Right ventricle myocardium inferior (tissue), 1 donor: ENCODE results near the gene SORCS2. TPM values are rescaled to one million over a fixed set of nuclear protein-coding genes. Genes with fewer than 3 reads are reported as not detected.
A peak's percentile ranks its signal among the peaks of the same experiment; 100 is the strongest.

Experiments
- ATAC-seq: fragments of 200-7000 bp; cut with Tn5 transposase; one replicate; pipeline ENCODE4 v1.9.1; 2020; ENCODE audit warnings: mild to moderate bottlenecking, moderate library complexity
- DNase-seq: peaks from one replicate; pipeline ENCODE4 v3.0.0; 2021; ENCODE audit errors: missing footprints
- intact Hi-C: fragments of 100-400 bp; cut with DNase I; formaldehyde crosslinking; loops from one replicate; pipeline ENCODE4 v1.11.0; 2022
- total RNA-seq: library from RNA; stranded (reverse); fragmentation: NEBNext Ultra II Directional; extraction: Animal tissue kit (Norgen Biotek cat#: 25700); gene quantifications from one replicate; pipeline ENCODE4 v1.2.1, GENCODE V29; 2021
- donor health status: DM: no; HTN: yes; CAD: no; lungs with severe emphysema.

SORCS2 gene
- total RNA-seq, 1 donor from 2014 or later = 1.1 TPM

GRCh38 chr4:7629501-7630254, 437.3 kb downstream of the SORCS2 start:
- intact Hi-C loops = loop anchor here (5.0 kb wide), 1 partner anchor 112 kb away; no protein-coding TSS in a partner anchor
- ATAC-seq (no peak), DNase-seq (no peak)

DNA sequence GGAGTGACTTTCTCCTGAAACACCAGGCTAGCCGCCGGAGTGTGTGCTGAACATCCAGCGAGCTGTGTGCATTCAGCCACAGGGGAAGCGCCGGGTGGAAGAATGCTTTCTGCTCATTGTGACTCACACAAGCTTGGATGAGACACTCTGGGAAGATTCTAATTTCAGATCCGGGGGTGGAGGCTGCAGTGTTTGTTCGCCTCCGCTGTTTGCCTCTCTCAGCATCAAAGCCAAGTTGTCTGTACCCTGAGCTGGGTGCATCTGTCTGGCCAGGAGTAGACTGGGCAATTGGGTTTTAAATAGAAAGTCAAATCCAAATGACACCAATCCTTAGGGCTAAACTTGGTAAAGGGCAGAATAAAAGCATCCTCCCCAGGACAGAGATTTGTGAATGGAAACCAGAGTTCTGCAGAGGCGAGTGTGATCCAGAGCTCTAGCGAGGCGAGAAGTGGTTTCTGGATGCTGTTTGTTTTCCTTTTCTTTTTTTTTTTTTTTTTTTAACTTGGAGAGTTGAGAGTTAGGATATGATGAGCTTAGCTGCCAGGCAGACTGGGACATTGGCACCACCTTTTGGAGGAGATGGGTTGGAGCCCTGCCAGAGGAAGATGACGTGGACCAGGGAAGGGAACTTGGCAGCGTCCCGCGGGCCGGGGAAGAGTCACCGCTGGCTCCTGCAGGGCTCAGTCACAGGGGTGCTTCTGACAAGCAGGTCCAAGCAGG, 438.4 kb downstream of the SORCS2 start:
- ATAC-seq = peak; percentile 80
- intact Hi-C loops = loop anchor here (5.0 kb wide), 1 partner anchor 113 kb away; no protein-coding TSS in a partner anchor

DNA sequence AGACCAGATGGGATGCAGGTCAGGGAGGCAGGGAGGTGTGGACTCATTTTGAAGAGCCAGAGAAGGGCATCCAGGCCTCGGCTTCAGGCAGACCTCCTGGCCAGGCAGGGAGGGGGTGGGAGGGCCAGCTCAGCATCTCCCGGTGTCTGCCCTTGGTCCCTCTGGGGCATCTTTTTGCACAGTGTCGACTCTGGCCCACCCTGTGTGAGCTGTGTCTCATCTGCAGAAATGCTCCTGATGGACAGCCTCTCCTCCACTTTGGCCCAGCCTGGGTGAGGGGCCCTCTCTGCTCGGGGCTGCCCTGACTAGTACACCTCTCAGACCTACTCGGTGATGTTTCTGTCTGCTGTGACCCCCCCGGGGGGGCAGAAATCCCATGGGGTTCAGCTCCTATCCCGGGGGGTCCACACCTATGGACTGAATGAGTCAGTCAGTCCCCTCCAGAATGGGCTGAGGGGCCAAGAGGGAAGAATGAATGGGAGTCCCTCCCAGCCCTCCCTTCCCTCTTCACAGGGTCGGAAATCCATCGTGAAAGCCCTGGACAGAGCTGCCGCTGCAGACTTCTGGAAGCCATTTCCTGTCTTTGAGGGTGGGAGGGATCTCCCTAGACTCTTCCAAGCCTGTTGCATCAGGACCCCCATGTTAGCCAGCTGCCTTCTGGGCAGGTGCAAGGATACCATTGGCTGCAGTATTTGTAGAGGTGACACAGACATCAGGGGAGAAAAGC, 439.1 kb downstream of the SORCS2 start:
- no peak for DNase-seq
- ATAC-seq = no peak
- intact Hi-C loops = loop anchor here (5.0 kb wide), 1 partner anchor 114 kb away; no protein-coding TSS in a partner anchor

More for the DNA sequence above, 438.4 kb downstream of the SORCS2 start:
- no peak for DNase-seq

- DNase-seq (peak; percentile 51), ATAC-seq (peak; percentile 63)
- intact Hi-C loops = loop anchor here (5.0 kb wide), 1 partner anchor 115 kb away; no protein-coding TSS in a partner anchor
Observed at GRCh38 chr4:7632341-7632740, 440.0 kb downstream of the SORCS2 start.

GRCh38 chr4:7632971-7633370, 440.6 kb downstream of the SORCS2 start:
- intact Hi-C loops = loop anchor here (5.0 kb wide), 1 partner anchor 116 kb away; no protein-coding TSS in a partner anchor
- DNase-seq = peak; percentile 0
- ATAC-seq = no peak

DNA sequence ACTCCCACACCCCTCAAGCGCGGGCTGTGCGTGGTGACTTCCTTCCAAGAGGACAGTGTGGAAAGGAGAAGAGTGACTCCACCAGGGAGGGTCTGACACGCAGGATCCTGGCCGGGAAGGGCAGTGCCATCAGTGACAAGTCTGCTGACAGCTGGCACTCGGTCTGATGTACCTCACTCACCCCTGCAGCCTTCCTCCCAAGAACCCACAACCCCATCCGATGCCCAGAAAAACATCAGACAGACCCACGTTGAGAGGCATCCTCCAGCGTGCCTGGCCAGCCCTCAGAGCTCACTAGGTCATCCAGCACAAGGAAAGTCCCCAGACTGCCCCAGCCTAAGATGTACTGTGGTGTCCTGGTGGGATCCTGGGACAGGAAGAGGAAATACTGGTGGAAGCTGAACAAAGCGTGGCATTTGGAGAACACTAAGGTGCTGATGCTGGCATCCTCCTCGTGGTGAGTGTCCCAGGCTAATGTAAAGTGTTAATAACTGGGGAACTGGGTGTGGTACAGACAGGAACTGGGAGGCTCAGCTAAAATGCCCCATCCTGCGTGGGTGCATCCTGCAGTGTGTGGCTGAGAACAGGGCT, 442.4 kb downstream of the SORCS2 start:
- DNase-seq = peak; percentile 66
- ATAC-seq = no peak
- intact Hi-C loops = loop anchor here (5.0 kb wide), 1 partner anchor 117 kb away; no protein-coding TSS in a partner anchor

DNA sequence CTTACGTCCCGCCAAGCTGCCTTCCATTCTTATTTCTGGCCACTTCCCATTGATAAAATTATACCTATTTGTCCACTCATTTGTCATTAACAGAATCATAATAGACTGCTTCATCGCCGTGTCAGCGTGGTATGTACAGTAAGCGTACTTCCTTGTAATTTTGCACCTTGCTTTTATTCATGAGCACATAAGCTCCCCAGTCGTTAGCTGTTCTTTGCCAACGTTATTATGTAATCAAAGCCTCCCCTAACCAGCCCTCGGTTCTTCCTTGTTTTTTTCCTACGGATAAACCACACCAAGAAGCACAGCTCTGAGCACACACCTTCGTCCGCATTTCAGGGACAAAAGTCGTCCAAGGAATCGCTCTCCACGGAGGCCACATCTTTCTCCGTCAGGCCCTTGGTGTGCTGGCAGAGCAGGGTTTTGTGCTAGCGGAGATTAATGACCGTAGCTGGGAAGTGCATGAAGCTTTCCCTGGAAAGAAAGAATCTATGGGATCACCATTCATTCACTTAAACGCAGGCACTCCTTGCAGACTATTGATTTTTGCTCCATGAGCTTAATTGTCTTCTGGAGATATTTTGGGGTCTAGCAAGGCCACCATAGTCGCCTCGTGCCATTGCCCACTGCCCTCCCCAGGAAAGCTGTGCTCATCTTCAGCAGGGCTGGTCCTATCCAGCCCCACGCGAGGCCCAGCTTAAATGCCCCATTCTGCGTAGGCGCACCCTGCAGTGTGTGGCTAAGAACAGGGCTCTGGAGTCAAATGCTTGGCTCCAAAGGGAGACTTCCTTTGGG, 443.3 kb downstream of the SORCS2 start:
- intact Hi-C loops = no loop called here
- no peak for ATAC-seq
- DNase-seq = no peak

GRCh38 chr4:7636240-7636508, 443.8 kb downstream of the SORCS2 start:
- ATAC-seq = no peak
- intact Hi-C loops = no loop called here
- peak; percentile 17 for DNase-seq

DNA sequence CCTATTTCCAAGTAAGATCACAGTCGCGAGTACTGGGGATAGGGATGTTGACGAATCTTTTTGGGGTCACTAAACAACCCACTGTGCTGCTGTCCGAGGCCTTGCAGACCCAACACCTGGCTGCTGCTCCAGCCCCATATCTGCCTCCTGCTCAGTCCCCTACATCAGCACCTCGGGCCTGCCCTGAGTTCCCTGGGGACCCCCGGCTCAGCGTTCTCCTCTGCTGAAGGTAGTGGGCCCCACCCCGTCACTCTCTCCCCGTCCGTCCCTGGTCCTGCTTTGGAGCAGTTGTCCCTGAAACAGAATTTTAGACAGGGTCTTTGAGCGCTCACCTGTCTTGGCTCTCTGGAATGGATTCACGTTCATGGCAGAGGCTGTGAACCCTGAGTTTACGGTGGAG, 444.8 kb downstream of the SORCS2 start:
- DNase-seq = peak; percentile 7
- no peak for ATAC-seq
- intact Hi-C loops = no loop called here

DNA sequence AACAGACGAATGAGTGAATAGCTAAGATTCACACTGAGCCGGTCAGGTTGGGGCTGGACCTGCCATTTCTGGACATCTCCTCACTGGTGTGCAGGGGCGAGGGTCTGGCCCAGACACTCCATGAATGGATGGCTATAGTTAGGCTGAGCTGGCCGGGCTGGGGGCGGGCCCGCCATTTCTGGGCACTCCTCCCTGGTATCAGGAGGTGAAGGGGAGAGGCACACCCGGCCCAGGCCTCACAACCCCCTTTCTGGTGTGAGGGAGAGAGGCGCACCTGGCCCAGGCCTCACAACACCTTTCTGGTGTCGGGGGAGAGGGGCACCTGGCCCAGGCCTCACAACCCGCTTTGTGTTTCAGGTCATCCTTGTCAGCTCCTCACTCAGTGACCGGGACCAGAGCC, 445.6 kb downstream of the SORCS2 start:
- intact Hi-C loops = no loop called here
- ATAC-seq (no peak), DNase-seq (peak; percentile 37)

DNA sequence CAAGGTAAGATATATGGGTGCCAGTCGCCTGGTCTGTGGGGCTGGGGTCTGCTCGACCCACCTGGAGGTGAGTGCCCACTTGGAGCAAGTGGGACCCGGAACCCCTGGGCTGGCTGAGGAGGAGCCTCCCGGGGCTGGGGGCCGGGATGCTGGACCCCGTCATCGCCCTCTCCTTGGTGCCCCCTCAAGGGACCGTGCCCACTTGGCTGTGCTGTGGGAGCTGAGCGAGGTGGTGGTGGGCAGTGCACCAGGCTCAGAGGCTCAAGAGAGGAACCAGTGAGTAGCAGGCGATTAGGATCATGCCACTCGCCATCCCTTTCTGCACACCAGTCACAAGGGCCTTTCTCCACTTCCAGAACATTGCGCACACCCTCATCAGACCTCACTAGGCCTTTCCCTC, 446.2 kb downstream of the SORCS2 start:
- ATAC-seq = no peak
- intact Hi-C loops = no loop called here

DNA sequence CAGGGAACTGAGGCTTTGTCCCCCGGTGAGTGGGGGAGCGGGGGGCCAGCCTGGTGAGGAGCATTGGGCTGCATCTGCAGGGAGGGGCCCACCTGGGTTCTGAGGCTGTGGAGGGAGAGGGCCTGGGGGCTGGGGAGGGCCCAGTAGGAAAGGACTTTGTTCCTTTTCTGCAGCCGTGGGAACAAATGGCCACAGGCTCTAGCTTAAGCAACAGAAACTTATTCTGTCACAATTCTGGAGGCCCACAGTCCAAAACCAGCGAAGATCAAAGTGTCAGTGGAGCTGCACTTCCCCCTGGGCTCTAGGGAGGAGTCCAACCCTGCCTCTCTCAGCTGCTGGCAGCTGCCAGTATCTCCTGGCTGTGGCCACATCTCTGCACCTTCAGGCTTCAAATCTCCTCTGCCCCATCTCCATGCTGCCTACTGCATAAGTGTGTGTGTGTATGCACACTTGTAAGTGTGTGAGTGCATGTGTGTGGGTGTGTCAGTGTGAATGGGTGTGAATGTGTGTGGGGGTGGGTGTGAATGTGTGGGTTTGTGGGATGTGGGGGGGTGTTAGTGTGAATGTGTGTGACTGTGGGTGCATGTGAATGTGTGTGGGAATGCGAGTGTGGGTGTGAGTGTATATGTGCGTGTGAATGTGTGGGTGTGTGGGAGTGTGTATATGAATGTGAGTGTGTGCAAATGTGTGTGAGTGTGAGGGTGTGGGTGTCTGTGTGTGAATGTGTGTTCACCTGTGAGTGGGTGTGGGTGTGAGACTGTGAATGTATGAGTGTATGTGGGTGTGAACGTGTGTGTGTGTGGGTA, 446.8 kb downstream of the SORCS2 start:
- peak; percentile 27 for ATAC-seq
- intact Hi-C loops = no loop called here
- DNase-seq = peak; percentile 51

More for the DNA sequence above, 446.2 kb downstream of the SORCS2 start:
- DNase-seq = no peak

DNA sequence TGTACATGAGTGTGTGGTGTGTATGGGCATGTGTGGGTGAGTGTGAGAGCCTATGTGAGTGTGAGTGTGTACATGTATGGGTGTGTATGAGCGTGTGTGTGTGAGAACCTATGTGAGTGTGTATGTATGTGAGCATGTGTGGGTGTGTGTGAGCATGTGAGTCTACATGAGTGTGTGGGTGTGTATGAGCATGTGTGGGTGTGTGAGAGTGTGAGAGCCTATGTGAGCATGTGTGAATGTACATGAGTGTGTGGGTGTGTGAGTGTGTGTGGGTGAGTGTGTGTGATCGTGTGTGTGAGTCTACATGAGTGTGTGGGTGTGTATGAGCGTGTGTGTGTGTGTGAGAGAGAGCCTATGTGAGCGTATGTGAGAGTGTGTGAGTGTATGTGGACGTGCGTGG, 447.8 kb downstream of the SORCS2 start:
- DNase-seq (peak; percentile 5), ATAC-seq (no peak)
- intact Hi-C loops = no loop called here

GRCh38 chr4:7641712-7642111, 449.4 kb downstream of the SORCS2 start:
- DNase-seq (no peak), ATAC-seq (no peak)
- intact Hi-C loops = no loop called here

DNA sequence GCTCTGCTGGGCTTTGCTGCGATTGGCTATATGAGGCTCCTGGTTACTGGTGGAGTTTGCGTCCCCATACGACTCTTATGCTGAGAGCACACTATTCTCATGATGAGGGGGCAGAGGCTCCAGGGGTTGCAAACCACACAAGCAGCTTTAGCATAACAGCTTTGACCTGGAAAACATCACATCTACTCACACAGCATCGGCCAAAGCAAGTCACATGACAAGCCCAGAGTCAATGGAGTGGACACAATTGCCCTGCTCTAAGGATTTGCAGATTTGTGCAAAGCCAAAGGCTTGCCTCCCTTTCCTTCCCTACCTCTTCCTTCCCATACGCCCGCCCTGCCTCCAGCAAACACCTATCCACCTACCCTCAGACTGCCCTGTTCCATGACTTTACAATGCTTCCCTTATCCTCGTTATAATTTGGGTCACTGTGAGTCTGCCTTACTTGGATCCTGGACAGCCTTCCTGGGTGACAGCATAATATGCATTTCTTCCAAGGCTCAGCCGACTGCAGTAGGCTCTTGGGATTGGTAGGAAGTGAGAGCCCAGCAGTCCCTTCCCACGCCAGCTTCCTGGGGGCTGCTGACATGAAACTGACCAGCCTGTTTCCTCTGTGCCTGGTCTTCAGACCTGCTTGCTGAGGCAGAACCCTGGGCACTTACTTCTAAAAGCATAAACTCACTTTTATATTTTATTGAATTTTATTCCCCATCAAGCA, 450.6 kb downstream of the SORCS2 start:
- ATAC-seq (no peak), DNase-seq (no peak)
- intact Hi-C loops = no loop called here

GRCh38 chr4:7645158-7645557, 452.8 kb downstream of the SORCS2 start:
- ATAC-seq (no peak), DNase-seq (no peak)
- intact Hi-C loops = no loop called here

DNA sequence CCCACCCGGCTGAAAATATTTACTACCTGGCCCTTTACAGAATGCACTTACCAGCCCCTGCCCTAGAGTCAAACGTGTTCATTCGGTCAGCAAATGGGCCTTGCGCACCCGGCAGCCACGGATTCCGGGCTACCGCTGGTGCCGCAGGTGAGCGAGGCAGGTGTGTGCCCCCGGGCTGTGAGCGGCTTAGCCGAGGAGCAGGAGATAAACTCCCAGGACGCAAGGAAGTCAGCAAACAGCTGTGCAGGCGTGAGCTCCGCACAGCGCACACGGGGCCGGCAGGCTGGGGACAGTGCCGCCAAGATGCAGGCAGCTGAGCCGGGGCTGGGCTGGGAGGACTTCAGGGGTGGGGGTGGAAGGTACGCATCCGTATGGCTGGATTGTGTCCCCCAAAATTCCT, 453.6 kb downstream of the SORCS2 start:
- intact Hi-C loops = no loop called here
- no peak for ATAC-seq
- no peak for DNase-seq
